Pancreas (tissue), 10 donors: ENCODE measurements around the gene MSLN. TPM values are rescaled to one million over a fixed set of nuclear protein-coding genes. Genes with fewer than 3 reads are reported as not detected.
A peak's percentile ranks its signal among the peaks of the same experiment; 100 is the strongest.

Experiments used
- ATAC-seq, 4 donors: fragments of 200-7000 bp; cut with Tn5 transposase; one replicate each; pipeline versions ENCODE4 v1.8.0 to v1.9.1; 2020; ENCODE audit warnings: mild to moderate bottlenecking in 4 of 4, moderate library complexity in 4 of 4
- DNase-seq, 6 donors: peaks; one replicate each; pipeline ENCODE4 v3.0.0-alpha.2; 2020
- FAIRE-seq: peaks from 2 replicates; lab custom pipeline; 2012; peaks lifted over from hg19 to GRCh38; lab: Jason Lieb, UNC
- H3K27ac ChIP-seq, 4 donors: fragments of 200-600 bp; sonication (generic); 1 replicate in 3 of 4; 2 replicates in 1 of 4; pipeline versions ENCODE4 v1.5.0 to v1.8.0; 2020
- H3K27me3 ChIP-seq, 4 donors: fragments of 200-600 bp; one replicate each; pipeline ENCODE4 v1.8.0; 2021
- H3K36me3 ChIP-seq, 3 donors: fragments of 200-600 bp; sonication (generic) in 1 of 3; one replicate each; pipeline versions ENCODE4 v1.5.0 to v1.8.0; 2020 to 2021
- H3K4me1 ChIP-seq, 3 donors: fragments of 200-600 bp; one replicate each; pipeline ENCODE4 v1.8.0; 2021
- H3K4me3 ChIP-seq, 4 donors: fragments of 200-600 bp; sonication (generic) in 2 of 4; one replicate each; pipeline versions ENCODE4 v1.5.0 to v1.8.0; 2020 to 2021
- H3K9me3 ChIP-seq, 4 donors: fragments of 200-600 bp; one replicate each; pipeline ENCODE4 v1.8.0; 2021
- WGBS, 2 donors: extraction: QIAGEN DNeasy Blood & Tissue Kit; methylation state at CpG; one replicate each; pipeline ENCODE4 v1.1.7; 2013; 5-methylcytosine and 5-hydroxymethylcytosine counted together
- intact Hi-C, 3 donors: fragments of 100-400 bp; cut with DNase I; formaldehyde crosslinking; loops; one replicate each; pipeline versions ENCODE4 v1.11.1 to v1.14.2; 2022
- polyA plus RNA-seq, 2 donors: library from polyadenylated mRNA; stranded (reverse); fragments of 200-250 nt; gene quantifications; one replicate each; pipeline ENCODE4 v1.2.3, GENCODE V29; 2013
- total RNA-seq, 6 donors: library from RNA; stranded (reverse); fragmentation: NEBNext Ultra II Directional in 4 of 6; extraction: Animal tissue kit (Norgen Biotek cat#: 25700) in 4 of 6; gene quantifications; one replicate each; pipeline versions ENCODE4 v1.2.1 to v1.2.4, GENCODE V29; 2021 to 2023
- TF ChIP-seq, protein P1 (sequence below), 4 donors: fragments of 200-600 bp; sonication (generic) in 3 of 4; IDR thresholded peaks; one replicate each; pipeline versions ENCODE4 v1.5.0 to v1.8.0; 2021; ENCODE audit warnings: antibody characterized with exemption in 4 of 4
- donor health status: healthy with polysubstance abuse.
- donor health status: DM: no; HTN: no; CAD: no; lungs with moderate emphysema.
- donor health status: DM: no; HTN: no; CAD: no.
- donor health status: control.
- donor health status: control.
- donor health status: Bipolar disorder and iron deficiency.
- donor health status: DM: yes; HTN: yes; CAD: no.
- donor health status: DM: no; HTN: no; CAD: no.
- donor health status: DM: no; HTN: no; CAD: no.
- donor health status: DM: yes; HTN: yes; CAD: no.

The MSLN gene
- total and polyA plus RNA-seq, 8 donors: 0.35 to 4.6 (median 0.96) TPM; not detected in 1

GRCh38 chr16:763369-764183 lies 3.0 kb downstream of the MSLN start:
- DNase-seq (peak in 1 of 6 donors; percentile 51), ATAC-seq (no peak), FAIRE-seq (no peak)
- Histone ChIP-seq H3K27me3 (no peaks in the 10 kb centered on the region), H3K4me3 (no peak overlapping the region), H3K4me1 (no peaks in the 10 kb centered on the region), H3K27ac (no peak overlapping the region), H3K36me3 (no peaks in the 10 kb centered on the region), H3K9me3 (no peaks in the 10 kb centered on the region)
- intact Hi-C loops: no loop called here
- TF ChIP-seq, protein P1, sequence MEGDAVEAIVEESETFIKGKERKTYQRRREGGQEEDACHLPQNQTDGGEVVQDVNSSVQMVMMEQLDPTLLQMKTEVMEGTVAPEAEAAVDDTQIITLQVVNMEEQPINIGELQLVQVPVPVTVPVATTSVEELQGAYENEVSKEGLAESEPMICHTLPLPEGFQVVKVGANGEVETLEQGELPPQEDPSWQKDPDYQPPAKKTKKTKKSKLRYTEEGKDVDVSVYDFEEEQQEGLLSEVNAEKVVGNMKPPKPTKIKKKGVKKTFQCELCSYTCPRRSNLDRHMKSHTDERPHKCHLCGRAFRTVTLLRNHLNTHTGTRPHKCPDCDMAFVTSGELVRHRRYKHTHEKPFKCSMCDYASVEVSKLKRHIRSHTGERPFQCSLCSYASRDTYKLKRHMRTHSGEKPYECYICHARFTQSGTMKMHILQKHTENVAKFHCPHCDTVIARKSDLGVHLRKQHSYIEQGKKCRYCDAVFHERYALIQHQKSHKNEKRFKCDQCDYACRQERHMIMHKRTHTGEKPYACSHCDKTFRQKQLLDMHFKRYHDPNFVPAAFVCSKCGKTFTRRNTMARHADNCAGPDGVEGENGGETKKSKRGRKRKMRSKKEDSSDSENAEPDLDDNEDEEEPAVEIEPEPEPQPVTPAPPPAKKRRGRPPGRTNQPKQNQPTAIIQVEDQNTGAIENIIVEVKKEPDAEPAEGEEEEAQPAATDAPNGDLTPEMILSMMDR (IDR thresholded peaks at IDR 0.05): no peak
- 52 to 63% methylated on average over 19 to 21 of the region's 21 CpGs for WGBS, 2 donors

GRCh38 chr16:764184-764750 lies 3.7 kb downstream of the MSLN start:
- no peak for ATAC-seq
- no peaks in the 10 kb centered on the region for H3K9me3 ChIP-seq
- no peaks in the 10 kb centered on the region for H3K27me3 ChIP-seq
- no peak overlapping the region for H3K27ac ChIP-seq
- intact Hi-C loops: no loop called here
- no peaks in the 10 kb centered on the region for H3K36me3 ChIP-seq
- H3K4me1 ChIP-seq: no peaks in the 10 kb centered on the region
- no peak overlapping the region for H3K4me3 ChIP-seq
- no peak for FAIRE-seq
- TF ChIP-seq, protein P1 (IDR thresholded peaks at IDR 0.05): no peak
- WGBS, 2 donors: 48 to 62% methylated on average over 20 of the region's 20 CpGs
- no peak for DNase-seq

- Histone ChIP-seq H3K27me3 (no peaks in the 10 kb centered on the region), H3K9me3 (no peaks in the 10 kb centered on the region), H3K27ac (no peak overlapping the region), H3K4me1 (no peaks in the 10 kb centered on the region), H3K36me3 (no peaks in the 10 kb centered on the region), H3K4me3 (no peak overlapping the region)
- DNase-seq (peak in 3 of 6 donors; percentile 20 to 74 (median 52)), ATAC-seq (no peak), FAIRE-seq (no peak)
- intact Hi-C loops: no loop called here
- TF ChIP-seq, protein P1 (IDR thresholded peaks at IDR 0.05): no peak
- WGBS, 2 donors: 64 to 78% methylated on average over 34 to 38 of the region's 38 CpGs
These were observed 4.4 kb downstream of the MSLN start for GRCh38 chr16:764848-765487.

GRCh38 chr16:765488-765865 lies 4.9 kb downstream of the MSLN start:
- FAIRE-seq (no peak), DNase-seq (peak in 1 of 6 donors; percentile 28), ATAC-seq (no peak)
- intact Hi-C loops: no loop called here
- Histone ChIP-seq H3K4me3 (no peak overlapping the region), H3K36me3 (no peaks in the 10 kb centered on the region), H3K27me3 (no peaks in the 10 kb centered on the region), H3K27ac (no peak overlapping the region), H3K4me1 (no peaks in the 10 kb centered on the region), H3K9me3 (no peaks in the 10 kb centered on the region)
- 74 to 87% methylated on average over 29 of the region's 29 CpGs for WGBS, 2 donors
- TF ChIP-seq, protein P1 (IDR thresholded peaks at IDR 0.05): no peak
